Neural cell (in vitro differentiated cells): ENCODE results near the gene SARNP. TPM values are rescaled to one million over a fixed set of nuclear protein-coding genes. Genes with fewer than 3 reads are reported as not detected.

Experiments
- H2AFZ ChIP-seq: fragments of 200-600, 300-800 bp; sonication (generic), shearing (Covaris generic); 2 replicates; pipeline ENCODE4 v1.6.0; 2014; ENCODE audit warnings: low read depth, mild to moderate bottlenecking, antibody characterized with exemption, low read length, moderate library complexity
- H3F3A ChIP-seq: fragments of 200-600 bp; shearing (Covaris generic); 2 replicates; pipeline ENCODE4 v1.6.1; 2016; ENCODE audit warnings: mild to moderate bottlenecking, moderate library complexity, mixed read lengths, antibody characterized with exemption, low read length; ENCODE audit not compliant: insufficient read depth, poor library complexity, severe bottlenecking
- H3K27ac ChIP-seq: fragments of 200-600, 300-800 bp; sonication (generic), shearing (Covaris generic); 2 replicates; pipeline ENCODE4 v1.5.1; 2014; ENCODE audit warnings: mild to moderate bottlenecking, low read length, moderate library complexity
- H3K27me3 ChIP-seq: fragments of 300-800, 200-600 bp; sonication (generic), shearing (Covaris generic); 2 replicates; pipeline ENCODE4 v1.6.0; 2014; ENCODE audit warnings: mild to moderate bottlenecking, low read depth, low read length, moderate library complexity; ENCODE audit not compliant: insufficient read depth
- H3K36me3 ChIP-seq: fragments of 300-800, 200-600 bp; sonication (generic), shearing (Covaris generic); 2 replicates; pipeline ENCODE4 v1.5.1; 2014; ENCODE audit warnings: mild to moderate bottlenecking, antibody characterized with exemption, low read length, moderate library complexity; ENCODE audit not compliant: insufficient read depth
- H3K4me2 ChIP-seq: fragments of 300-800, 200-600 bp; sonication (generic), shearing (Covaris generic); 2 replicates; pipeline ENCODE4 v1.6.0; 2014; ENCODE audit warnings: mild to moderate bottlenecking, low read length
- H3K4me3 ChIP-seq: fragments of 300-800, 200-600 bp; sonication (generic), shearing (Covaris generic); 2 replicates; pipeline ENCODE4 v1.5.1; 2014; ENCODE audit warnings: mild to moderate bottlenecking, low read length, moderate library complexity
- H3K79me2 ChIP-seq: fragments of 200-600 bp; shearing (Covaris generic); replicated peaks from 2 replicates; pipeline ENCODE4 v1.6.0; 2014; ENCODE audit warnings: mild to moderate bottlenecking, low read length, moderate library complexity; ENCODE audit not compliant: insufficient read depth
- H3K9ac ChIP-seq: fragments of 300-800, 200-600 bp; sonication (generic), shearing (Covaris generic); 2 replicates; pipeline ENCODE4 v1.6.1; 2016; ENCODE audit warnings: mild to moderate bottlenecking, low read length, mixed read lengths
- H3K9me2 ChIP-seq: fragments of 200-600 bp; shearing (Covaris generic); 2 replicates; pipeline ENCODE4 v1.6.1; 2016; ENCODE audit warnings: mild to moderate bottlenecking, low read length, mixed read lengths; ENCODE audit not compliant: insufficient read depth
- H3K9me3 ChIP-seq: fragments of 200-600, 300-800 bp; sonication (generic), shearing (Covaris generic); 2 replicates; pipeline ENCODE4 v1.6.1; 2016; ENCODE audit warnings: mild to moderate bottlenecking, mixed run types, low read length, moderate library complexity, mixed read lengths
- H4K20me1 ChIP-seq: fragments of 200-600 bp; shearing (Covaris generic); 2 replicates; pipeline ENCODE4 v1.6.1; 2016; ENCODE audit warnings: mild to moderate bottlenecking, mixed run types; ENCODE audit not compliant: insufficient read depth
- CTCF ChIP-seq: fragments of 450-650 bp; IDR thresholded peaks from 2 replicates; pipeline ENCODE4 v1.5.1; 2014; ENCODE audit warnings: antibody characterized with exemption, mild to moderate bottlenecking, moderate library complexity; ENCODE audit not compliant: poor library complexity, severe bottlenecking
- EP300 ChIP-seq: fragments of 450-650 bp; conservative IDR thresholded peaks from 2 replicates; pipeline ENCODE4 v1.6.1; 2014; ENCODE audit warnings: antibody characterized with exemption, mild to moderate bottlenecking, moderate library complexity; ENCODE audit not compliant: poor library complexity, severe bottlenecking
- EZH2 ChIP-seq: fragments of 200-600, 300-800 bp; shearing (Covaris generic), sonication (generic); IDR thresholded peaks from 2 replicates; pipeline ENCODE4 v1.6.1; 2014; ENCODE audit warnings: antibody characterized with exemption, low read length, borderline replicate concordance, mild to moderate bottlenecking; ENCODE audit not compliant: insufficient read depth, poor library complexity, severe bottlenecking
- MXI1 ChIP-seq: fragments of 450-650 bp; conservative IDR thresholded peaks from 2 replicates; pipeline ENCODE4 v1.6.1; 2014; ENCODE audit warnings: antibody characterized with exemption, mild to moderate bottlenecking; ENCODE audit not compliant: poor library complexity, severe bottlenecking
- POLR2AphosphoS5 ChIP-seq: IDR thresholded peaks from 2 replicates; pipeline ENCODE4 v1.6.1; 2012
- RAD21 ChIP-seq: fragments of 450-650 bp; conservative IDR thresholded peaks from 2 replicates; pipeline ENCODE4 v1.6.1; 2014; ENCODE audit warnings: antibody characterized with exemption, mild to moderate bottlenecking, moderate library complexity
- REST ChIP-seq: IDR thresholded peaks from 2 replicates; pipeline ENCODE4 v1.6.1; 2012; ENCODE audit warnings: borderline replicate concordance
- SMC3 ChIP-seq: fragments of 450-650 bp; conservative IDR thresholded peaks from 2 replicates; pipeline ENCODE4 v1.6.1; 2014; ENCODE audit warnings: antibody characterized with exemption, mild to moderate bottlenecking, moderate library complexity; ENCODE audit not compliant: poor library complexity
- TAF1 ChIP-seq: IDR thresholded peaks from 2 replicates; pipeline ENCODE4 v1.6.1; 2012; ENCODE audit warnings: low read depth
- polyA plus RNA-seq: library from polyadenylated mRNA; depleted of rRNA; stranded (reverse); fragments of >200 nt; gene quantifications from 2 replicates; pipeline ENCODE4 v1.2.3, GENCODE V29; 2014

The SARNP gene
- polyA plus RNA-seq, 1 donor from 2014 or later, result 332 TPM

- peak within 1 kb of the TSS; percentile 83 for H3K9ac ChIP-seq
- H3F3A ChIP-seq, result no peaks in the 10 kb centered on the region
- H3K79me2 ChIP-seq, result peaks cover 7% of the 10 kb centered on the region
- H3K9me3 ChIP-seq, result no peaks in the 10 kb centered on the region
- peak within 1 kb of the TSS; percentile 96 for H2AFZ ChIP-seq
- TF ChIP-seq POLR2AphosphoS5, result peak; percentile 89
- TF ChIP-seq EP300, result peak; percentile 77
- TF ChIP-seq CTCF, result peak; percentile 21
- peak; percentile 89 for TF ChIP-seq MXI1
- peak; percentile 78 for TF ChIP-seq REST
- TF ChIP-seq EZH2, result no peak
- peak within 1 kb of the TSS; percentile 74 for H3K4me2 ChIP-seq
- H3K4me3 ChIP-seq, result peak within 1 kb of the TSS; percentile 80
- peak within 1 kb of the TSS; percentile 70 for H3K27ac ChIP-seq
- no peaks in the 10 kb centered on the region for H3K36me3 ChIP-seq
- no peaks in the 10 kb centered on the region for H3K27me3 ChIP-seq
- H4K20me1 ChIP-seq, result no peaks in the 10 kb centered on the region
- no peaks in the 10 kb centered on the region for H3K9me2 ChIP-seq
These were observed 101.5 kb downstream of the SARNP start, which contains the start of gene BLOC1S1 for GRCh38 chr12:55715833-55716581. BLOC1S1 (plus strand) TSS chr12:55716046; CDS start chr12:55716052, 6 bp downstream.

- peak overlapping the region; percentile 96 for H2AFZ ChIP-seq
- no peaks in the 10 kb centered on the region for H3F3A ChIP-seq
- peak overlapping the region; percentile 83 for H3K9ac ChIP-seq
- no peaks in the 10 kb centered on the region for H3K36me3 ChIP-seq
- TF ChIP-seq TAF1, result no peak
- no peak for TF ChIP-seq REST
- no peak for TF ChIP-seq EP300
- TF ChIP-seq CTCF, result no peak
- no peak for TF ChIP-seq EZH2
- no peak for TF ChIP-seq RAD21
- TF ChIP-seq SMC3, result no peak
- TF ChIP-seq POLR2AphosphoS5, result no peak
- no peak for TF ChIP-seq MXI1
- no peaks in the 10 kb centered on the region for H4K20me1 ChIP-seq
- no peaks in the 10 kb centered on the region for H3K9me2 ChIP-seq
- peak overlapping the region; percentile 80 for H3K4me3 ChIP-seq
- H3K79me2 ChIP-seq, result peaks cover 7% of the 10 kb centered on the region
- H3K27ac ChIP-seq, result peak overlapping the region; percentile 70
- peak overlapping the region; percentile 74 for H3K4me2 ChIP-seq
- no peaks in the 10 kb centered on the region for H3K27me3 ChIP-seq
- no peaks in the 10 kb centered on the region for H3K9me3 ChIP-seq
These were observed 102.3 kb downstream of the SARNP start for GRCh38 chr12:55715169-55715764.
